ENCODE results near the gene ALOX5.

- TF ChIP-seq ZNF462 (CRISPR knock-in tag; IDR thresholded peaks at IDR 0.05) (no peak), CTCF (conservative IDR thresholded peaks at IDR 0.05; ENCODE audit: low read depth in 2 of 2) (no peak), POLR2AphosphoS5 (IDR thresholded peaks at IDR 0.05; ENCODE audit: low read depth) (no peak), JUNB (IDR thresholded peaks at IDR 0.05; ENCODE audit: unreplicated experiment) (no peak), EZH2phosphoT487 (IDR thresholded peaks at IDR 0.05; ENCODE audit: unreplicated experiment) (no peak), REST (IDR thresholded peaks at IDR 0.05; ENCODE audit: unreplicated experiment) (no peak), EZH2 (IDR thresholded peaks at IDR 0.05; ENCODE audit: low read depth, unreplicated experiment) (no peak), ETS1 (IDR thresholded peaks at IDR 0.05) (no peak)
Observed at GRCh38 chr10:45379891-45380540, 6.0 kb downstream of the ALOX5 start.

Measured in GM23338 (cell line).